SK-N-SH treated with all-trans-retinoic acid at 6 μM for 48 hours (cell line): ENCODE results near the gene HTR2B.

Experiments used
- ARNTL ChIP-seq: fragments of 450-650 bp; formaldehyde crosslinking; IDR thresholded peaks from 2 replicates; pipeline ENCODE4 v1.5.0; 2020; ENCODE audit warnings: low read depth, mild to moderate bottlenecking, moderate library complexity, borderline replicate concordance
- BACH2 ChIP-seq: fragments of 250-450 bp; sonication (Bioruptor Pico); IDR thresholded peaks from 2 replicates; pipeline ENCODE4 v1.9.0; 2021; ENCODE audit warnings: mild to moderate bottlenecking, borderline replicate concordance
- CREB5 ChIP-seq: fragments of 250-450 bp; sonication (Bioruptor Pico); IDR thresholded peaks from 2 replicates; pipeline ENCODE4 v1.5.1; 2020; ENCODE audit warnings: low read depth, mild to moderate bottlenecking, moderate library complexity
- ESRRG ChIP-seq: fragments of 250-450 bp; sonication (Bioruptor Pico); IDR thresholded peaks from 2 replicates; pipeline ENCODE4 v1.6.1; 2021; ENCODE audit warnings: mild to moderate bottlenecking
- GLIS3 ChIP-seq: fragments of 250-450 bp; sonication (Bioruptor Pico); IDR thresholded peaks from 2 replicates; pipeline ENCODE4 v1.5.0; 2020; ENCODE audit warnings: mild to moderate bottlenecking, moderate library complexity
- PATZ1 ChIP-seq: fragments of 250-450 bp; sonication (Bioruptor Pico); IDR thresholded peaks from 2 replicates; pipeline ENCODE4 v1.8.0; 2020; ENCODE audit warnings: mild to moderate bottlenecking, moderate library complexity, borderline replicate concordance
- POU6F1 ChIP-seq: fragments of 250-450 bp; sonication (Bioruptor Pico); IDR thresholded peaks from 2 replicates; pipeline ENCODE4 v1.8.0; 2021; ENCODE audit warnings: low read depth, mild to moderate bottlenecking, moderate library complexity, borderline replicate concordance
- RARB ChIP-seq: fragments of 250-450 bp; sonication (Bioruptor Pico); IDR thresholded peaks from 2 replicates; pipeline ENCODE4 v1.8.0; 2021; ENCODE audit warnings: mild to moderate bottlenecking, moderate library complexity
- ZFP30 ChIP-seq: fragments of 450-650 bp; formaldehyde crosslinking; IDR thresholded peaks from 2 replicates; pipeline ENCODE4 v1.5.0; 2022; ENCODE audit warnings: mild to moderate bottlenecking, moderate library complexity
- ZNF565 ChIP-seq: fragments of 450-650 bp; formaldehyde crosslinking; conservative IDR thresholded peaks from 2 replicates; pipeline ENCODE4 v1.5.0; 2020; ENCODE audit warnings: low read depth, mild to moderate bottlenecking, moderate library complexity
- ZNF70 ChIP-seq: fragments of 450-650 bp; formaldehyde crosslinking; IDR thresholded peaks from 2 replicates; pipeline ENCODE4 v1.5.0; 2020; ENCODE audit warnings: mild to moderate bottlenecking, moderate library complexity

- TF ChIP-seq PATZ1 (CRISPR knock-in tag) (no peak), CREB5 (CRISPR knock-in tag) (no peak), POU6F1 (no peak), ZNF70 (CRISPR knock-in tag) (no peak), ARNTL (CRISPR knock-in tag) (no peak), GLIS3 (no peak), ZNF565 (CRISPR knock-in tag) (no peak), RARB (no peak), ZFP30 (CRISPR knock-in tag) (no peak), BACH2 (CRISPR knock-in tag) (no peak), ESRRG (CRISPR knock-in tag) (no peak)
These were observed 36.5 kb upstream of the HTR2B start for GRCh38 chr2:231161252-231161839.
